Ovary (tissue), 9 donors: ENCODE measurements around the gene NOXA1. TPM values are rescaled to one million over a fixed set of nuclear protein-coding genes. Genes with fewer than 3 reads are reported as not detected.
A peak's percentile ranks its signal among the peaks of the same experiment; 100 is the strongest.

Experiments used
- DNase-seq, 5 donors: peaks; one replicate each; pipeline ENCODE4 v3.0.0-alpha.2; 2019 to 2020
- H3K27ac ChIP-seq, 2 donors: fragments of 200-600 bp; one replicate each; pipeline versions ENCODE4 v1.5.1 to v1.8.0; 2019 to 2022
- H3K27me3 ChIP-seq: fragments of 200-600 bp; one replicate; pipeline ENCODE4 v1.8.0; 2022
- H3K36me3 ChIP-seq: fragments of 200-600 bp; sonication (generic); one replicate; pipeline ENCODE4 v1.5.1; 2019
- H3K4me1 ChIP-seq: one replicate; pipeline ENCODE4 v1.8.1; 2013; ENCODE audit warnings: mild to moderate bottlenecking, moderate library complexity; ENCODE audit not compliant: insufficient read depth
- H3K4me3 ChIP-seq: fragments of 200-600 bp; sonication (generic); one replicate; pipeline ENCODE4 v1.5.1; 2017
- H3K9me3 ChIP-seq, 2 donors: fragments of 200-600 bp in 1 of 2; sonication (generic) in 1 of 2; one replicate each; pipeline versions ENCODE4 v1.5.1 to v1.8.1; 2013 to 2019; ENCODE audit warnings: mild to moderate bottlenecking in 1 of 2, moderate library complexity in 1 of 2
- CTCF ChIP-seq, 3 donors: fragments of 450-650 bp in 2 of 3; fragments of 200-600 bp in 1 of 3; IDR thresholded peaks; one replicate each; pipeline versions ENCODE4 v1.5.1 to v1.8.0; 2016 to 2022; ENCODE audit warnings: antibody characterized with exemption in 3 of 3, mild to moderate bottlenecking in 1 of 3
- EP300 ChIP-seq: sonication (generic); formaldehyde crosslinking; IDR thresholded peaks from one replicate; pipeline ENCODE4 v1.6.1; 2017; ENCODE audit warnings: antibody characterized with exemption
- POLR2A ChIP-seq: fragments of 450-650 bp; IDR thresholded peaks from one replicate; pipeline ENCODE4 v1.6.1; 2017; ENCODE audit warnings: antibody characterized with exemption, mild to moderate bottlenecking, moderate library complexity
- WGBS, 3 donors: extraction: QIAGEN DNeasy Blood & Tissue Kit in 1 of 3; methylation state at CpG; one replicate each; pipeline versions ENCODE4 v1.1.5 to v1.1.7; 2013 to 2017; 5-methylcytosine and 5-hydroxymethylcytosine counted together
- intact Hi-C, 4 donors: fragments of 100-400 bp; cut with DNase I; formaldehyde crosslinking; loops; one replicate each; pipeline versions ENCODE4 v1.11.0 to v1.15.1; 2022 to 2023
- polyA plus RNA-seq, 2 donors: library from polyadenylated mRNA; stranded (reverse); fragments of 200-250 nt in 1 of 2; fragments of 350-450 nt in 1 of 2; fragmentation: Illumina TruSeq in 1 of 2; extraction: RNeasy Lipid Tissue Mini Kit (QIAGEN cat#74804) in 1 of 2; gene quantifications; one replicate each; pipeline ENCODE4 v1.2.3, GENCODE V29; 2013 to 2014
- total RNA-seq, 7 donors: library from RNA; depleted of rRNA in 2 of 7; stranded (reverse); fragments of >200 nt in 2 of 7; fragmentation: NEBNext Ultra II Directional in 3 of 7; extraction: Animal tissue kit (Norgen Biotek cat#: 25700) in 3 of 7; gene quantifications; one replicate each; pipeline versions ENCODE4 v1.1.0 to v1.2.4, GENCODE V29; 2016 to 2023
- donor health status: DM: no; HTN: no; CAD: no; lungs with moderate emphysema.
- donor health status: DM: no; HTN: no; CAD: no.
- donor health status: Bipolar disorder and iron deficiency.
- donor health status: DM: yes; HTN: yes; CAD: no.
- donor health status: DM: no; HTN: no; CAD: no.
- donor health status: DM: yes; HTN: yes; CAD: no.

The NOXA1 gene
- total and polyA plus RNA-seq, 9 donors: 7.1 to 18.5 (median 12.1) TPM; not detected in 1

- TF ChIP-seq CTCF (IDR thresholded peaks at IDR 0.05) (no peak), EP300 (no peak), POLR2A (no peak)
- 93 to 96% (median 94%) methylated on average over 19 to 25 of the region's 25 CpGs for WGBS, 3 donors
- H3K4me3 ChIP-seq: no peak overlapping the region
Measured at GRCh38 chr9:137462396-137462985, 39.3 kb downstream of the NOXA1 start.

DNA sequence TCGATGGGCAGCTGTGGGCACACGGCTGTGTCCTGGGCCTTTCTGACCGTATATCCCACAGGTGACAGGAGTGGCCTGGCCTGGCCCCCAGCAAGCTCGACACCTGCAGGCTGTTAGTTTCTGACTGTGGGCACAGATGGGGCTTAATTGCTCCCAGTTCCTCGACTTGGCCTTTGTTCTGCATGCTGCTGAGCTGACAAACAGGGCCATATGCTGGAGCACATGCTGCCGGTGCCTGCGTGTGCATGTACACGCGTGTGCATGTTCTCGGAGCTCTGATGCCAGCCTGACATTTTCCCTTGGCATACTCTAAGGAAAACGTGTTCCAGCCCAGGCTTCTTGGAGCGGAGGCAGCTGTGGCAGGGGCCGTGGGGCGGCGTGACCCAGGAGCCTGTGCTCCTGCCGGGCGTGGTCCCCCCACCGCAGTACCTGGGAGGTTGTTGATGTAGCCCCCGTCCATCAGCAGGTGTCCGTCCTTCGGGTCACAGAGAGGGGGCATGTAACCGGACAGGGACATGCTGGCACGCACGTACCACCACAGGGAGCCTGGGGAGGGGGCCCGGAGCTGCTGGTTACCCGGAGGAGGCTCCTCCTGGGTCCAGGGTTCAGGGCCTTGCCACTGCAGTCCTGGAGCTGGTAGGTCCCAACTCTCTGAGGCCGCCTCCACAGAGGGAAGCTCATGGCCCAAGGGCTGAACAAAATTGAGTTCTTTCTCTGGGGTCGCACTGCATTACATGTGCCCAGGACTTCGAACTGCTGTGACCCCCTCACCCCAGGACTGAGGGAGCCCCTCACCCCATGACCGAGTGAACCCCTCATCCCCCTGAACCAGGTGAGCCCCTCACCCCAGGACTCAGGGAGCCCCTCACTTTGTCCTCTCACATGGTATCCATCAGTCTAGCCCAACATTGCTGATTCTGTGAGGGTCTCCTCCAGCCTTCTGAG, 40.1 kb downstream of the NOXA1 start:
- Histone ChIP-seq H3K9me3 (no peaks in the 10 kb centered on the region), H3K27ac (no peak overlapping the region), H3K4me1 (peaks cover 7% of the 10 kb centered on the region), H3K27me3 (no peaks in the 10 kb centered on the region), H3K36me3 (no peaks in the 10 kb centered on the region), H3K4me3 (no peak overlapping the region)
- TF ChIP-seq EP300: no peak
- TF ChIP-seq CTCF (IDR thresholded peaks at IDR 0.05): no peak
- peak in 3 of 5 donors; percentile 19 to 36 (median 27) for DNase-seq
- intact Hi-C loops: no loop called here
- 91% methylated on average over 30 of the region's 30 CpGs for WGBS, 3 donors

More at GRCh38 chr9:137462396-137462985, 39.3 kb downstream of the NOXA1 start:
- Histone ChIP-seq H3K9me3 (no peaks in the 10 kb centered on the region), H3K27me3 (no peaks in the 10 kb centered on the region), H3K4me1 (peaks cover 9% of the 10 kb centered on the region), H3K36me3 (no peaks in the 10 kb centered on the region), H3K27ac (no peak overlapping the region)
- intact Hi-C loops: no loop called here
- DNase-seq: peak in 3 of 5 donors; percentile 19 to 32 (median 32)

GRCh38 chr9:137463931-137464290, 40.7 kb downstream of the NOXA1 start:
- no peaks in the 10 kb centered on the region for H3K27me3 ChIP-seq
- no peak for TF ChIP-seq POLR2A
- no peak for TF ChIP-seq CTCF (IDR thresholded peaks at IDR 0.05)
- no peak for TF ChIP-seq EP300
- no peaks in the 10 kb centered on the region for H3K36me3 ChIP-seq
- no peak overlapping the region for H3K4me3 ChIP-seq
- WGBS, 3 donors: 96 to 98% (median 97%) methylated on average over 18 of the region's 18 CpGs
- H3K9me3 ChIP-seq: no peaks in the 10 kb centered on the region
- intact Hi-C loops: no loop called here
- peaks cover 3% of the 10 kb centered on the region for H3K4me1 ChIP-seq
- H3K27ac ChIP-seq: no peak overlapping the region
- peak in 3 of 5 donors; percentile 13 to 23 (median 20) for DNase-seq

DNA sequence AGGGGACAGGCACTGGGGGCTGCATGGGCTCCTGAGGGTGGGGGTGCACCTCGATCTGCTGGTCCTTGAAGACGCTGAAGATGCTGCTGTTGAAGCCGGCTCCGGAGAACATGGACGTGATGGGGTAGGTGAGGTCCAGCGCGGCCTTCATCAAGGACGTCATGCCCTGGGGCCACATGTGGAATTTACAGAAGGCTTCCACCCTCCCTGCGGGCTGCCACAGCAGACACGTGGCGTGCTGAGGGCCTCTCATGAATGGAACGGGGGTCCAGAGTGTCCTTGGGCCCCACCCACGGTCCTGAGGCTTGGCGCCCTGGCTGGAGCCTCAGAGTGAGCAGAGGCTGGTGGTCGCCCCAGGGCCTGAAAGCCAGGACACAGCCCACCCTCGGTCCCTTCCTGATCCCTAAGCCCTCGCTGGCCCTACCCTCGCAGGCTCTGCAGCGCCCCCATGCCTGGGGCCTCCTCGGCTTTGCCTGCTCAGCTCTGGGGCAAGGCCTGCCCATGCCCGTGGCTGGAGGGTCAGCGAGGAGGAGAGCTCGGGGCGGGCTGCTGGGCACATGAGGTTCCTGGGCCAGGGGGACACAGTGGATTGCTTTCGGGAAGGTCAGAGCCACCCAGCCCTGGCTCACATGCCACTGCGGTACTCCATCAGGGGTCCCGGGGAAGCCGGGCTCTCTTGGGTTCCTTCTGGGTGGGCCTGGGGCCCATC, 41.3 kb downstream of the NOXA1 start:
- peak in 3 of 5 donors; percentile 16 to 34 (median 24) for DNase-seq
- H3K9me3 ChIP-seq: no peaks in the 10 kb centered on the region
- no peak overlapping the region for H3K4me3 ChIP-seq
- no peak overlapping the region for H3K27ac ChIP-seq
- peaks cover 2% of the 10 kb centered on the region for H3K4me1 ChIP-seq
- intact Hi-C loops: no loop called here
- WGBS, 3 donors: 90 to 91% (median 91%) methylated on average over 28 of the region's 28 CpGs
- no peaks in the 10 kb centered on the region for H3K27me3 ChIP-seq
- H3K36me3 ChIP-seq: no peaks in the 10 kb centered on the region
- TF ChIP-seq CTCF (IDR thresholded peaks at IDR 0.05) (no peak), EP300 (no peak), POLR2A (no peak)
